HG02938 (cell line): ENCODE results near the gene PXN.

Experiments
- ATAC-seq: cut with Tn5 transposase; IDR thresholded peaks from one replicate; pipeline ENCODE4 v1.9.1; 2021; ENCODE audit warnings: mild to moderate bottlenecking, moderate library complexity; ENCODE audit not compliant: unreplicated experiment

Gene PXN

DNA sequence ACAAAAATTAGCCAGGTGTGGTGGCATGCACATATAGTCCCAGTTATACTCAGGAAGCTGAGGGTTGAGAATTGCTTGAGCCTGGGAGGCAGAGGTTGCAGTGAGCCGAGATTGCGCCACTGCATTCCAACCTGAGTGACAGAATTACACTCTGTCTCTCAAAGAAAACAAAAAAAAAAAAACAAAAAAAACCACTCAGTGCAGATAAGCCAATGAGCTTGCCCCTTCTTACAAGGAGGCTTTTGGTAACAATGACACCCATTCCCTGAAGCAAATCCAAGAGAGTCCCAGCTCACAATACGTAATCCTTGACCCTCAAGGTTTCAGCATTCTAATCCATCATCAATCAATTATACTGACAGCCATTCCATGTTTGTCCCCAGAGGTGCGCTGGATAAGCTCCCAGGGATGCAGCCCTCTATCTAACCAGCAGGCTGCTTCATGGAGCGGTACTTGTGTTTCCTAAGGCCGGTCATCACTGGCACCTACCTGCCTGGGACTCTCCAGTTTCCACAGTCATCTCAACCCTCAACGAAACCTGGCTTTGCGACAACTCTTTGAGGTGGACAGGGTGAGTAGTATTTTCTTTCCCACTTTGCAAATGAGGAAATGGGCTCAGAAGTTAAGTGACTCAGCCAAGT is 83.4 kb downstream of the PXN start:
- ATAC-seq: no peak

DNA sequence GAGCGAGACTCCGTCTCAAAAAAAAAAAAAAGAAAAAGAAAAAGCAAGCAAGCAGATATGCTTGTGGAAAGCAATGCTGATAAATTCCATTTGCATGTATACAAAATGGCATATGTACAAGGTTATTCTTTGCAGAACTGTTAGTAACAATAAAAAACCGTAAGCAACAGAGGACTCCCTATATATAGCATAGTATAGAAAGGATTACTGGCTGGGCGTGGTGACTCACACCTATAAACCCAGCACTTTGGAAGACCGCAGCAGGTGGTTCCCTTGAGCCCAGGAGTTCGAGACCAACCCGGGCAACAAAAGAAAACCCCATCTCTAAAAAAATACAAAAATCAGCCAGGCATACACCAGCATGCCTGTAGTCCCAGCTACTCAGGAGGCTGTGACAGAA is 84.6 kb downstream of the PXN start:
- no peak for ATAC-seq

DNA sequence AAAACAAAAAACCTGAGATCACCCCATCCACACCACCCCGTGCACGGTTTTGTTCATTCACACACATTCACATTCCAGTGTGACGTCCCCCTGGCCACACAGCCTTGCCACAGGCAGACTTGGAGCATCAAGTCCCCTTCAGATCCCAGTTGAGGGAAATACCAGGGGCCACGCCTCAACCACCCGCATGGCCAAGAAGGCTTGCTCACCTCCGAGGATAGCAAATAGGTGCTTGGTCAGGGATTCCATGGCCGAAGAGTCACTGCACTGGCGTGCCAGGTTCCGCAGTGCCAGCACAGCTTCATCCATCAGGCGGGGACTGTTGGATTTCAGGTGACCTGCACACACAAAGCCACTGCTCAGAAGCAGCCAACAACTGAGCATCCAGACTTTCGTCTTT is 90.0 kb downstream of the PXN start:
- ATAC-seq: no peak

DNA sequence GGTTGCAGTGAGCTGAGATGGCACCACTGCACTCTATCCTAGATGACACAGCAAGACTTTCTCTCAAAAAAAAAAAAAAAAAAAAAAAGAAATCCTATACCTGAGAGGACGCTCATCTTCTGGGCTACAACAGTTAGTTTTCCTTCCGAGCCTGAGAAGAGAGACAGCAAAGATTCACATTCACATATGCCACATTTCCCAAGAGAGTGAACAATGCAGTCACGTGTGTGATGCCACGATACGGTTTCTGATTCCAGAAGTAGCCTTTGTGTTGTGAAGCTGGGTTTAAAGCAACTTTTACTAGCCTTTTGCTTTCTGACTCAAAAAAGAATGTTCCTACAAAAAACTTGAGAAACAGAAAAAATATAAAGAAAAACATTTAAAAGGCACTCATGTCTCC is 90.5 kb downstream of the PXN start:
- ATAC-seq: no peak

DNA sequence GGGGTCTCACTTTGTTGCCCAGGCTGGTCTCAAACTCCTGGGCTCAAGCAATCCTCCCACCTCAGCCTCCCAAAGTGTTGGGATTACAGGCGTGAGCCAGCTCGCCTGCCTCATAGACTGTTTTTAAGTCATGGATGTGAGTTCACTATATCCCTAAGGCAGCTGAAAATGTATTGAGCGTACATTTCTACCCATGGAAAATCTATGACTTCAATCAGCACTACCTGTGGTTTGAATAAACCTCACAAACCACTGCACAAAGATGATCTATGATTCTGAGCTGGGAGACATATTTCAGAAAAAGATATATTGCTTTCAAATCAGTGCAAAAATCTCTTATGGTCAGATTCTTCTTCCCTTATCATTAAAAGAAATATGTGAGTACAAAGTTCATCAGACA is 93.5 kb downstream of the PXN start:
- ATAC-seq: no peak

DNA sequence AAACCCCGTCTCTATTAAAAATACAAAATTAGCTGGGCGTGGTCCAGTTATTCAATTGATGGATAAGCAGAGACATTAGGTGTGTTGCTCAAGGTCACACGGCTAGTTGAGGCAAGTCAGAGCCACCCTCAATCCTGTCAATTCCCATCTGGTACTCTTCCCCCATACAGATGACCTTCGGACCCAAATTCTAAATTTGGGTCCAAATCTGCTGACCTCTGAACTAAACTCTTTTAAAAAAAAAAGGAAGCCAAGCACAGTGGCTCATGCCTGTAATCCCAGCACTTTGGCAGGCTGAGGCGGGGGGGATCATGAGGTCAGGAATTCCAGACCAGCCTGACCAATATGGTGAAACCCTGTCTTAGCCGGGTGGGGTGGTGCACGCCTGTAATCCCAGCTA is 94.9 kb downstream of the PXN start:
- ATAC-seq: no peak

DNA sequence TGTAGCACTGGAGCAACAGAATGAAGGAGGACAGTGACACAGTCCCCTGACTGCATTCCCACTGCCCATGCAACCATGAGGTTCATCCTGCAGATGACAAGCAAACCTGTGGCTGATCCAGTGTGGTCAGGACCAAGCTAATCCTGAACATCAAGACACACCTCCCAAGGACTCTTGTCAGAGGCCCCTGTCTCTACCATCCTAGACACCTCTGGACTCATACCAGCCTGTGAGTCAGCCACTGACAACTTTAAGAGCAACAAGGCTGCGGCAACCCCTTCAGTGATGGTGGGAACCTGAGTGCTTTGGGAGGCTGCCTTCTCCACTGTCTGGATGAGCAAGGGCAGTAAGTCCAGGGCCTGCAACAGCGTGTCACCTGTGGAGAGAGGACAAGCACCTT is 95.6 kb downstream of the PXN start:
- ATAC-seq: no peak

DNA sequence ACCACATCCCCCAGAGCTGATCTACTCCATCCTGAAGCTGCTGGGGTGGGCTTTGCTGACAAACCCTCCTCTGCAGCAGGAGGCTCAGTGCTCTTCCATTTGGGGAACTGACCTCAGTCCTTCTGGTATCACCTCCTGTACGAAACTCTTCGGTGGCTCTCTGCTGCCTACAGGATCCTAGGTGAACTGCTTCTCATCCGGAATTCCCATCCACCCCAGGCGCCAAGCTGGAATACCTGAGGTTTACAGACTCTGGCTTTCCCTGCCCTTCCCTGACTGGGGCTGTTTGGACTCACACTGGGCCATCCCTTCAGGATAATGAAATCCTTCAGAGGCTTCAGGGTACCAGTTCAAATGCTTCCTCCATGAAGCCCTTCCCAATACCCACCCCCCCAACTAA is 97.2 kb downstream of the PXN start:
- ATAC-seq: no peak

DNA sequence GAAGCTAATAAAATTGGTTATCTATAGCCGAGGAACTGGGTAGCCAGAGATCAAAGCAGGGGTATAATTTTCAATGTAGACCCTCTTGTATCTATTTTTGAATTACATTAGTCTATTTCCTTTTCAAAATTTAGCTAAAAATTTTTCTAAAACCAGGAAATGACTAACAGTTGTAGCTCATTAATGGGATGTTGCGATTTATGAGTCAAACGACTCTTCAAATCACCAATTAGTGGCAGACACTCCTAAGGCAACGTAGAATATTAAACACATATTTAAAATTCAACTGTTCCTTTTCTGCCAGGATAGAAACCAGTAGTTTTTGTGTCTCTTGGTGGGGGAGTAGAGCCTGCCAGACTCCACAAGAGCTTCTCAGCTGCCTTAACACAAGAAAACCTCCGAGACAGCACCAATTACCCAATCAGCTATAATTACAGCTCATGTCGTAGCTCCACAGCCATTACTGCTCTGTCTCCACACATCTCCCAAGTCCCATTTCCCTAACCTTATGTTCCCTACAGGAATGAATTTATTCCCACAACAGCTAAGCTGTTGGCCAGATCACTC is 97.9 kb downstream of the PXN start:
- ATAC-seq: no peak

DNA sequence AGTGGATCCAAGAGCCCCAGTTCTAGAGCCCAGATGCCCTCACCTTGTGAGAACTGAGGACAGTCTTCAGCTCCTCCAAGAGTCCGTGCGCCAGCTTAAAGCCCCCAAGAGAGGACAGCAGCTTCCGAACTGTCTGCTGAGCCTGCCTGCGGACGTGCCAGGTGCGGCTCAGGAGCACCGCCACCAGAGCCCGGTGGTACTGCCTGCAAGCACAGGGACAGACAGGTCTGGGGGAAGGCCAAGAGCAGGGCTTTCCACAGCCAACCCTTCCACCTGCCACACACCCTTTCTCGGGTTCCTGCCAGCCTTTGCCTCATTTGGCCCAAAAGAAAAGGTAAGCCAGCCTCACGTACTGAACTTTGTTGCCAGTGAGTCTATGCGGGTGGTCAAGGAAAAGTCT is 101.2 kb downstream of the PXN start:
- ATAC-seq: no peak

DNA sequence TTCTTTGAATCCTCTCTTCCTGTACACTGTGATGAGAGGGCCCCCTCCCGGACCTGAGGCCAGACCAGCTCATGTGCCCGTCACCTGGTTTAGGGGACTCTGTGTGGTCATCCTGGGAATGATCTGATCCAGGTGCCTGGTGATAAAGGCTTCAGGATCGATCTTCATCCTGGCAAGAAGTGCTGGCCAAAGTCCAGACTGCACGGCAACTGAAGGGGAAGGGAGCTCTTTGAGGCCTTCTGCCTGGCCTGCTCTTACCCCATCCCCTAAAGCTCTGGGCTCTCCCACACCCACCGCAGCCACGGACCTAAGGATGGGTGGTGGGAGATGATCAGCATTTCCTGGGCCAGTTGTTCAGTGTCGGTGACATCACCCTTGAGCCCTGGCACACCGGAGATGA is 102.8 kb downstream of the PXN start:
- no peak for ATAC-seq

DNA sequence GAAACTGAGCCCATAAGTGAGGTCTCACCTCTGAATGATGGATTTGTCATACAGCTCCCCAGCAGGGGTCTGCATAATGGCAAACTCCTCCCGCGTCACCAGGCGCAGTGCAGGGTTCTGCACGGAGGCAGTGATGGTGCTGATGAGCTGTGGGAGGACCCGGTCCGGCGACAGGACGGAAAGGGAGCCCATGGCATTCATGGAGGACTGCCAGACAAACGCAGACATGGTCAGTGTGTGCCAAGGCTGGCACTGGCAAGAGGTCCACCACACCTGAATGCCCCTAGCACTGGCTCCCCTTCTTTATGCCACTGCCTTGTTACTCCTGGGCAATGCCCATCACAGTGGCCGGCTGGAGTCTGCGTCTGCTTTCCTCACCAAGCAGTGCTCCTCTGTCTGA is 103.7 kb downstream of the PXN start:
- no peak for ATAC-seq
